CD4-positive, alpha-beta T cell (primary cell): ENCODE measurements around the gene RBMS3. TPM values are rescaled to one million over a fixed set of nuclear protein-coding genes. Genes with fewer than 3 reads are reported as not detected.

Experiments used
- ATAC-seq: fragments of 200-7000 bp; cut with Tn5 transposase; one replicate; pipeline ENCODE4 v1.10.0; 2022; ENCODE audit warnings: mild to moderate bottlenecking; ENCODE audit not compliant: poor library complexity
- CTCF ChIA-PET: fragments of 350-600 bp; sonication (Branson Sonifier 250); formaldehyde crosslinking; loops from one replicate; lab custom pipeline; 2021; ENCODE audit warnings: antibody characterized with exemption, inconsistent platforms; lab: Charles Lee
- POLR2A ChIA-PET: fragments of 350-600 bp; sonication (Branson Sonifier 250); formaldehyde crosslinking; loops from one replicate; lab custom pipeline; 2021; ENCODE audit warnings: antibody characterized with exemption, inconsistent platforms; lab: Charles Lee
- DNase-seq, 14 experiments: peaks; one replicate each; pipeline ENCODE4 v3.0.0-alpha.2; 2013 to 2020; ENCODE audit warnings: mixed read lengths in 2 of 14
- H3K27ac ChIP-seq, 2 donors: one replicate each; pipeline versions ENCODE4 v1.5.1 to v1.7.0; 2013; ENCODE audit warnings: low read length in 2 of 2, low read depth in 1 of 2, mild to moderate bottlenecking in 1 of 2
- H3K27me3 ChIP-seq, 2 experiments: 1 replicate in 1 of 2; 2 replicates in 1 of 2; pipeline versions ENCODE4 v1.6.1 to v1.7.0; 2013; ENCODE audit warnings: low read length in 2 of 2, control low read depth in 1 of 2, mild to moderate bottlenecking in 1 of 2, moderate library complexity in 1 of 2; ENCODE audit not compliant: insufficient read depth in 2 of 2, control insufficient read depth in 1 of 2
- H3K36me3 ChIP-seq: one replicate; pipeline ENCODE4 v1.6.1; 2013; ENCODE audit warnings: low read length, control low read depth; ENCODE audit not compliant: insufficient read depth
- H3K4me1 ChIP-seq: one replicate; pipeline ENCODE4 v1.6.1; 2013; ENCODE audit warnings: low read length, control low read depth; ENCODE audit not compliant: insufficient read depth
- H3K4me3 ChIP-seq: one replicate; pipeline ENCODE4 v1.5.1; 2013; ENCODE audit warnings: mild to moderate bottlenecking, low read length, moderate library complexity
- H3K9me3 ChIP-seq, 2 experiments: 1 replicate in 1 of 2; 2 replicates in 1 of 2; pipeline versions ENCODE4 v1.6.1 to v1.7.0; 2013; ENCODE audit warnings: low read length in 2 of 2, mild to moderate bottlenecking in 2 of 2, control low read depth in 1 of 2, moderate library complexity in 1 of 2; ENCODE audit not compliant: control insufficient read depth in 1 of 2, insufficient read depth in 1 of 2
- H3K27ac Mint-ChIP-seq: one replicate; pipeline ENCODE4 v1.8.0; 2020; ENCODE audit warnings: mixed read lengths
- H3K27me3 Mint-ChIP-seq: one replicate; pipeline ENCODE4 v1.8.0; 2021; ENCODE audit warnings: mixed read lengths
- H3K36me3 Mint-ChIP-seq: one replicate; pipeline ENCODE4 v1.8.0; 2021; ENCODE audit warnings: low read depth, mixed read lengths
- H3K4me1 Mint-ChIP-seq: one replicate; pipeline ENCODE4 v1.8.0; 2021; ENCODE audit warnings: low read depth, mixed read lengths
- H3K4me3 Mint-ChIP-seq: one replicate; pipeline ENCODE4 v1.8.0; 2020; ENCODE audit warnings: mild to moderate bottlenecking, mixed read lengths
- H3K9me3 Mint-ChIP-seq: one replicate; pipeline ENCODE4 v1.8.0; 2020; ENCODE audit warnings: mixed read lengths
- CTCF ChIP-seq: fragments of 200-600 bp; IDR thresholded peaks from one replicate; pipeline ENCODE4 v1.8.0; 2022; ENCODE audit warnings: antibody characterized with exemption, mild to moderate bottlenecking
- intact Hi-C, 2 experiments: fragments of 100-400 bp; cut with DNase I in 1 of 2; cut with micrococcal nuclease in 1 of 2; formaldehyde crosslinking; loops; one replicate each; pipeline versions ENCODE4 v1.15.1 to v1.9.0; 2023 to 2025; cut with DNase I, micrococcal nuclease
- total RNA-seq, 174 experiments: library from RNA in 2 of 174; stranded (reverse) in 2 of 174; gene quantifications; one replicate each; pipeline ENCODE4 v1.2.3 and lab custom pipeline; 2021 to 2026

RBMS3 gene
- total RNA-seq, 2 experiments from 2014 or later = 1.6 to 1.7 TPM

- no peaks in the 10 kb centered on the region for H3K9me3 ChIP-seq
- no peaks in the 10 kb centered on the region for H3K4me1 ChIP-seq
- H3K27me3 Mint-ChIP-seq = no peaks in the 10 kb centered on the region
- no peaks in the 10 kb centered on the region for H3K36me3 ChIP-seq
- POLR2A ChIA-PET = no interaction called here
- H3K36me3 Mint-ChIP-seq = no peaks in the 10 kb centered on the region
- no peak overlapping the region for H3K27ac ChIP-seq
- CTCF ChIA-PET = no interaction called here
- intact Hi-C loops = no loop called here
- H3K27ac Mint-ChIP-seq = no peak overlapping the region
- DNase-seq (no peak), ATAC-seq (no peak)
- H3K9me3 Mint-ChIP-seq = peaks cover 7% of the 10 kb centered on the region
- H3K4me3 ChIP-seq = no peak overlapping the region
- no peak for TF ChIP-seq CTCF
- H3K4me3 Mint-ChIP-seq = no peak overlapping the region
- no peaks in the 10 kb centered on the region for H3K4me1 Mint-ChIP-seq
- no peaks in the 10 kb centered on the region for H3K27me3 ChIP-seq
Measured at GRCh38 chr3:29568355-29568754, 287.5 kb downstream of the RBMS3 start.

- intact Hi-C loops = no loop called here
- Histone ChIP-seq H3K9me3 (peaks cover 0 to 3% of the 10 kb centered on the region in 2 experiments), H3K27ac (no peak overlapping the region), H3K36me3 (no peaks in the 10 kb centered on the region), H3K4me3 (no peak overlapping the region), H3K27me3 (no peaks in the 10 kb centered on the region), H3K4me1 (no peaks in the 10 kb centered on the region)
- no peak for ATAC-seq
- H3K27me3 Mint-ChIP-seq = no peaks in the 10 kb centered on the region
- ChIA-PET POLR2A (no interaction called here), CTCF (no interaction called here)
- no peak for DNase-seq
- H3K36me3 Mint-ChIP-seq = no peaks in the 10 kb centered on the region
- H3K4me1 Mint-ChIP-seq = no peaks in the 10 kb centered on the region
- no peak overlapping the region for H3K27ac Mint-ChIP-seq
- peaks cover 7% of the 10 kb centered on the region for H3K9me3 Mint-ChIP-seq
- no peak overlapping the region for H3K4me3 Mint-ChIP-seq
- no peak for TF ChIP-seq CTCF
Measured at GRCh38 chr3:29576181-29576580, 295.3 kb downstream of the RBMS3 start.

GRCh38 chr3:29576675-29577074 lies 295.8 kb downstream of the RBMS3 start:
- H3K27me3 Mint-ChIP-seq = no peaks in the 10 kb centered on the region
- Histone ChIP-seq H3K4me3 (no peak overlapping the region), H3K36me3 (no peaks in the 10 kb centered on the region), H3K27ac (no peak overlapping the region), H3K9me3 (peaks cover 0 to 3% of the 10 kb centered on the region in 2 experiments), H3K4me1 (no peaks in the 10 kb centered on the region), H3K27me3 (no peaks in the 10 kb centered on the region)
- no peak overlapping the region for H3K4me3 Mint-ChIP-seq
- ATAC-seq (no peak), DNase-seq (no peak)
- ChIA-PET POLR2A (no interaction called here), CTCF (no interaction called here)
- H3K27ac Mint-ChIP-seq = no peak overlapping the region
- H3K36me3 Mint-ChIP-seq = no peaks in the 10 kb centered on the region
- H3K9me3 Mint-ChIP-seq = peaks cover 7% of the 10 kb centered on the region
- TF ChIP-seq CTCF = no peak
- no peaks in the 10 kb centered on the region for H3K4me1 Mint-ChIP-seq
- intact Hi-C loops = no loop called here
